ENCODE measurements around the gene CLPSL2. TPM values are rescaled to one million over a fixed set of nuclear protein-coding genes. Genes with fewer than 3 reads are reported as not detected.
A peak's percentile ranks its signal among the peaks of the same experiment; 100 is the strongest.

Gene CLPSL2
- total RNA-seq, 1 experiment from 2014 or later: 1.7 TPM

GRCh38 chr6:35782424-35782823, 6.0 kb downstream of the CLPSL2 start:
- no peaks in the 10 kb centered on the region for H3K9me2 ChIP-seq (ENCODE audit: insufficient read depth)
- BruUV-seq (replicated peaks): no TSS peak
- no peak for TF ChIP-seq CBX3 (IDR thresholded peaks at IDR 0.05; ENCODE audit: low read depth)
- no peak for TF ChIP-seq RAD21 (IDR thresholded peaks at IDR 0.05; ENCODE audit: low read depth)
- TF ChIP-seq EZH2phosphoT487 (IDR thresholded peaks at IDR 0.05; ENCODE audit: borderline replicate concordance): no peak
- TF ChIP-seq ELF1 (IDR thresholded peaks at IDR 0.05; ENCODE audit: borderline replicate concordance, low read depth): no peak
- H4K20me1 ChIP-seq (ENCODE audit: insufficient read depth): no peaks in the 10 kb centered on the region
- H3K27ac ChIP-seq (ENCODE audit: low read depth, low read length): no peak overlapping the region
- ChIA-PET RAD21 (ENCODE audit: low non-redundant PET in 1 of 2, low total read pairs in 2 of 2, uncharacterized antibody in 2 of 2, unreplicated experiment in 2 of 2) (no interaction called here), CTCF (no interaction called here), POLR2A (interaction anchor here (0.7 kb wide), 1 partner anchor 309 kb away, joined by 4 read pairs; no protein-coding TSS in a partner anchor)
- H3K4me3 ChIP-seq (replicated peaks in 1 of 2; ENCODE audit: low read depth in 1 of 2, low read length in 2 of 2): no peak overlapping the region
- DNase-seq (ENCODE audit: low read depth, low spot score): no peak
- H3K27me3 ChIP-seq (ENCODE audit: insufficient read depth, low read length): peaks cover 4% of the 10 kb centered on the region; the same call in 1 of the 2 replicates
- no peaks in the 10 kb centered on the region for H3K9me3 ChIP-seq (ENCODE audit: control insufficient read depth in 1 of 2, insufficient read depth in 1 of 2, low read depth in 1 of 2, low read length in 2 of 2)
- no peak overlapping the region for H3K9ac ChIP-seq (ENCODE audit: low read length)
- H3K36me3 ChIP-seq (ENCODE audit: control insufficient read depth in 1 of 2, insufficient read depth in 2 of 2, low read length in 2 of 2): no peaks in the 10 kb centered on the region
- peak; percentile 75 for ATAC-seq
- no peaks in the 10 kb centered on the region for H3K79me2 ChIP-seq (ENCODE audit: insufficient read depth, low read length)
- peak overlapping the region; percentile 14; the same call in 1 of the 2 replicates for H3K4me2 ChIP-seq (ENCODE audit: low read length)
- no peak overlapping the region for H2AFZ ChIP-seq (ENCODE audit: low read depth, low read length, poor library complexity, severe bottlenecking)
- peaks cover 7 to 12% of the 10 kb centered on the region in 2 experiments; a peak in 3 of 4 replicates for H3K4me1 ChIP-seq (ENCODE audit: control insufficient read depth in 1 of 2, insufficient read depth in 2 of 2, low read length in 2 of 2)
- intact Hi-C loops (cut with micrococcal nuclease): no loop called here

GRCh38 chr6:35784200-35784599, 7.8 kb downstream of the CLPSL2 start:
- CTCF ChIA-PET: no interaction called here

More at GRCh38 chr6:35784200-35784599, 7.8 kb downstream of the CLPSL2 start:
- DNase-seq (ENCODE audit: low read depth, low spot score): no peak
- H3K9me2 ChIP-seq (ENCODE audit: insufficient read depth): no peaks in the 10 kb centered on the region
- no peaks in the 10 kb centered on the region for H3K79me2 ChIP-seq (ENCODE audit: insufficient read depth, low read length)
- no TSS peak for BruUV-seq (replicated peaks)
- H4K20me1 ChIP-seq (ENCODE audit: insufficient read depth): no peaks in the 10 kb centered on the region
- TF ChIP-seq CBX3 (IDR thresholded peaks at IDR 0.05; ENCODE audit: low read depth) (no peak), ELF1 (IDR thresholded peaks at IDR 0.05; ENCODE audit: borderline replicate concordance, low read depth) (no peak), EGR1 (IDR thresholded peaks at IDR 0.05; ENCODE audit: low read depth) (no peak), ZNF274 (IDR thresholded peaks at IDR 0.05; ENCODE audit: low read depth, low read length) (no peak), POLR2A (IDR thresholded peaks at IDR 0.05; ENCODE audit: borderline replicate concordance, extremely low read depth, insufficient read depth, insufficient read length) (no peak)
- RAD21 ChIA-PET (ENCODE audit: low non-redundant PET in 1 of 2, low total read pairs in 2 of 2, uncharacterized antibody in 2 of 2, unreplicated experiment in 2 of 2): no interaction called here
- intact Hi-C loops (cut with micrococcal nuclease): no loop called here
- no peaks in the 10 kb centered on the region for H3K9me3 ChIP-seq (ENCODE audit: control insufficient read depth in 1 of 2, insufficient read depth in 1 of 2, low read depth in 1 of 2, low read length in 2 of 2)
- no peak overlapping the region for H3K4me3 ChIP-seq (replicated peaks in 1 of 2; ENCODE audit: low read depth in 1 of 2, low read length in 2 of 2)
- H2AFZ ChIP-seq (ENCODE audit: low read depth, low read length, poor library complexity, severe bottlenecking): no peak overlapping the region
- ATAC-seq: no peak
- peaks cover 6 to 10% of the 10 kb centered on the region in 2 experiments; a peak in 3 of 4 replicates for H3K4me1 ChIP-seq (ENCODE audit: control insufficient read depth in 1 of 2, insufficient read depth in 2 of 2, low read length in 2 of 2)
- H3K9ac ChIP-seq (ENCODE audit: low read length): no peak overlapping the region
- no peak overlapping the region for H3K4me2 ChIP-seq (ENCODE audit: low read length)
- no peak overlapping the region for H3K27ac ChIP-seq (ENCODE audit: low read depth, low read length)
- POLR2A ChIA-PET: no interaction called here
- no peaks in the 10 kb centered on the region for H3K36me3 ChIP-seq (ENCODE audit: control insufficient read depth in 1 of 2, insufficient read depth in 2 of 2, low read length in 2 of 2)
- H3K27me3 ChIP-seq (ENCODE audit: insufficient read depth, low read length): peaks cover 18% of the 10 kb centered on the region; the same call in 1 of the 2 replicates
